ENCODE results near the gene ARHGAP26.

ARHGAP26 gene

DNA sequence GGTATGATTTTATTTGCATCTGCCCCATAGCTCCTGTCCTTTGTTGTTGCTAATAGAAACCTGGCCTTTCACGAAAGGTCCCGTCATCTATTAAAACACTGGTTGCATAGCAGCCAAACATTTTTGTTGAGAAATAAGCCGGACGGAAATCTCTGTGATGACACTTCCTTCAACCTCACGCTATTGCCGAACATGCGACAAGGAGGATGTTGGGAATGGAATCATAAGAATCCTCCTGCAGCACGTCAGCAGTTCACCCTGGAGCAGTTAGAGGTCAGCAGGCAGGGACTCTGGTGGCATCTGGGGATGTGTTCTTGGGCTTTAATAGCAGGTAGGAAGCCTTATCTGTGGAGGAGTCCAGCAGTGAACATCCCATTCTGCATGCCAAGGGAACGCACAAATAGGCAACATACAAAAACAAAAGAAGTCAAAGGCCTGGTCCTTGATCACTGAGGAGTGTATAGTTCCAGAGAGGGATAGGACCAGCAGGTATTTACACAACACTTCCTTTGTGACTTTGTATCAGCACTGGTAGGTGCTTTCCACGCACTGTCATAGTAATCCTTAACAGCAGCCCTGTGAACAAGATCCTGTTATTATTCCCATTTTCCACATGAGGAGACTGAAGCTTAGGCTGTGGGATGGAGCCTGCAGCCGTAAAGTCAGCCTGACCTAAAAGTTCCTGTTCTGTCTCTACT, 33.4 kb downstream of the ARHGAP26 start:
- no peak overlapping the region for H3K4me3 ChIP-seq (ENCODE audit: low read depth, low read length)
- H3K4me1 ChIP-seq (ENCODE audit: control insufficient read depth, insufficient read depth, low read length), result peaks cover 11% of the 10 kb centered on the region
- no peaks in the 10 kb centered on the region for H3K36me3 ChIP-seq (ENCODE audit: control insufficient read depth, insufficient read depth, low read length)
- H3K9me3 ChIP-seq (ENCODE audit: control insufficient read depth, insufficient read depth, low read length), result no peaks in the 10 kb centered on the region
- H3K27me3 ChIP-seq (ENCODE audit: control insufficient read depth, insufficient read depth, low read length), result no peaks in the 10 kb centered on the region
- H3K9ac ChIP-seq (ENCODE audit: low read depth, low read length), result no peak overlapping the region
- no peak overlapping the region for H3K27ac ChIP-seq (ENCODE audit: low read depth, low read length)

DNA sequence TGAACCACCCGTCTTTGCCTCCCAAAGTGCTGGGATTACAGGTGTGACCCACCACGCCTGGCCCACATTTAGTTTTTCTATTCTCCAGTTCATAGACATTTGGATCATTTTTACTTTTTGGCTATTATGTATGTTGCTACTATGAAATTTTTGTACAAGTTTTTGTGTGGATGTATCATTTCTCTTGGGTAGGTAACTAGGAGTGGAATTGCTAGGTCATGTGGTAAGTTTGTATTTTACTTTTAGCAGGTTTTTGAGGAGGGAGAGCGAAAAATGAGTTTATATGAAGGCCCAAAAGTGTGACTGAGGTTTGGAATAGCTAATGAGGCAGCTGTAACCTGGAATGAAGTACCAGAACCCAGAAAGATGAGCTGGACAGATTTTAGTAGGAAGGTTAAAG, 35.2 kb downstream of the ARHGAP26 start:
- Histone ChIP-seq H3K36me3 (ENCODE audit: control insufficient read depth, insufficient read depth, low read length) (no peaks in the 10 kb centered on the region), H3K9ac (ENCODE audit: low read depth, low read length) (no peak overlapping the region), H3K27me3 (ENCODE audit: control insufficient read depth, insufficient read depth, low read length) (no peaks in the 10 kb centered on the region), H3K4me3 (ENCODE audit: low read depth, low read length) (no peak overlapping the region), H3K9me3 (ENCODE audit: control insufficient read depth, insufficient read depth, low read length) (no peaks in the 10 kb centered on the region), H3K4me1 (ENCODE audit: control insufficient read depth, insufficient read depth, low read length) (peaks cover 11% of the 10 kb centered on the region), H3K27ac (ENCODE audit: low read depth, low read length) (no peak overlapping the region)

DNA sequence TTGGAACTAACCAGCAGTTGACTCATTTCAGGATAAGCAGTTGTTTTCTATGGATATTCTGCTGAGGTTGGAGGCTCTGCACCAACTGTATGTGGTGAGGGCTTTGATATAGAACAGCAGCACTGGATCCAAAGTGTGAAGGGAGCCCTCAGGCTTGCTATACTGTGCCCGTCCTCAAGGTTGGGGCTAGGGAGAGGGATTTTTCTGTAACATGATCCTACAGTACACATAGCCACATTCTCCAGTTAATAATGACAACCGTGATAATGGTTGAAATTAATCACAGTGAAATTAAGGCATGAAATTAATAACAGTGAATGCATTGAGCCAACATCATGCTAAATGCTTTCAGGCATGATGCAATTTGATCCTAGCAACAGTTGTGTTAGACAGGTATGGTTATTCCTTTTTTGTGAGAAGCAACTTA, 36.7 kb downstream of the ARHGAP26 start:
- Histone ChIP-seq H3K9ac (ENCODE audit: low read depth, low read length) (no peak overlapping the region), H3K27ac (ENCODE audit: low read depth, low read length) (no peak overlapping the region)

DNA sequence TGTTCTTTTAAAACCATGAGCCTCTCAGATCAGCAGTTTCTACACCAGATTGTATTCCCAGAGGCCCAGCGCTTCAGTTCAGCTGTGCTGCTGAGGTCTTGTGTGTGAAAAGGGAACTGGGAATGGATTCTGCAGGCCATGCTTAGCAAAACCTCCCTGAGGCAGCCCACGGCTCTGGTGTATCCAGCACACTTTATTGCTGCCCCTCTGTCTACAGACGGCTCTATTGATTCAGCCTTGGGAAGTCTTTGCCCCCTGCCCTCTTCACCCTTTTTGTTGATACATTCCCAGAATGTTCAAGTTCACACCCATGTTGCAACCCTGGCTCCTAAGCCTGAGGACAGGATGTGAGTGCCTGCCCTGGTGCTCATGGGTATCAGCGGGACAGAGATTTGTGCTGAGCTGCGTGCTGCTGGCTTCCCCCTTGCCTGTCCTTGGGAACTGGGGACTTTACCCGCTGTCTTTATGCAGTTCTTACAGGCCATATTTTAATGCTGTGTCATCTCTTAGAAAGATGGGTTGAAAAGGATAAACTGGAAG, 37.3 kb downstream of the ARHGAP26 start:
- no peaks in the 10 kb centered on the region for H3K9me3 ChIP-seq (ENCODE audit: control insufficient read depth, insufficient read depth, low read length)
- peaks cover 11% of the 10 kb centered on the region for H3K4me1 ChIP-seq (ENCODE audit: control insufficient read depth, insufficient read depth, low read length)
- no peaks in the 10 kb centered on the region for H3K36me3 ChIP-seq (ENCODE audit: control insufficient read depth, insufficient read depth, low read length)
- H3K9ac ChIP-seq (ENCODE audit: low read depth, low read length), result no peak overlapping the region
- H3K4me3 ChIP-seq (ENCODE audit: low read depth, low read length), result no peak overlapping the region
- H3K27me3 ChIP-seq (ENCODE audit: control insufficient read depth, insufficient read depth, low read length), result no peaks in the 10 kb centered on the region
- H3K27ac ChIP-seq (ENCODE audit: low read depth, low read length), result no peak overlapping the region

More for the DNA sequence above, 36.7 kb downstream of the ARHGAP26 start:
- H3K27me3 ChIP-seq (ENCODE audit: control insufficient read depth, insufficient read depth, low read length), result no peaks in the 10 kb centered on the region
- H3K4me3 ChIP-seq (ENCODE audit: low read depth, low read length), result no peak overlapping the region
- no peaks in the 10 kb centered on the region for H3K36me3 ChIP-seq (ENCODE audit: control insufficient read depth, insufficient read depth, low read length)
- H3K9me3 ChIP-seq (ENCODE audit: control insufficient read depth, insufficient read depth, low read length), result no peaks in the 10 kb centered on the region
- peaks cover 11% of the 10 kb centered on the region for H3K4me1 ChIP-seq (ENCODE audit: control insufficient read depth, insufficient read depth, low read length)

DNA sequence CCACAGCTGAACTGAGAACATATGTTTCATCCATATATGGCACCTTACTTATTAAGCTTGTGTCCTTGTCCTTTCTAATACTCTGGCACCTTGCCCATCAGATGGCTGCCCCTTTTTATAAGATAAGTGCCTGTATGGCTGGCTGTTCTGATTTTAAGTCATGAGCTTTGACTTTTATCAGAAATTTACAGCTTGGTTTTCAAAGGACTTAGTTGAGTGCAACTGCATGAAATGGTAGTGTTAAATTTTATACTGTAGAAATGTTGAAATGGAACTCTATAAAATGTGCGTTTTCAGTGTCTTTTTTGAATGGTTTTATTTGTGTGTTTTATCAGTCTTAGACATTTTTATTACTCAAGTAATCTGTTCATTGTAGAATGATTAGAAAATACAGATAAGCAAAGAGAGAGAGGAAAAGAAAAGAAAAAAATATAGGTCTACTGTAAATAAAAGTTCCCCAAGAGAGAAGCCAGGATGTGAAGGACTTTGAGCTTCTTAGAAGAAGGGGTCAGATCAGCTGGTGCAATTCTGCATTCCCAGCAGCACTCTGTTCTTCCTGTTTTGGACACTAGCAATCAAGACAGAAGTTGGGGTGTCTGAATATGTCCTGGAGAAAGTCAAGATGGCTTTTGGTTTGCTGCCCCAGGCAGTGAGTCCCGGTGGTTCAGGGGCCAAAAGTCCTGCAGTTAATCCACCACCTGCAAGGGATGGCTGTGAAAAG, 38.9 kb downstream of the ARHGAP26 start:
- no peaks in the 10 kb centered on the region for H3K9me3 ChIP-seq (ENCODE audit: control insufficient read depth, insufficient read depth, low read length)
- no peak overlapping the region for H3K4me3 ChIP-seq (ENCODE audit: low read depth, low read length)
- H3K36me3 ChIP-seq (ENCODE audit: control insufficient read depth, insufficient read depth, low read length), result no peaks in the 10 kb centered on the region
- peaks cover 11% of the 10 kb centered on the region for H3K4me1 ChIP-seq (ENCODE audit: control insufficient read depth, insufficient read depth, low read length)
- no peak overlapping the region for H3K27ac ChIP-seq (ENCODE audit: low read depth, low read length)
- no peaks in the 10 kb centered on the region for H3K27me3 ChIP-seq (ENCODE audit: control insufficient read depth, insufficient read depth, low read length)
- no peak overlapping the region for H3K9ac ChIP-seq (ENCODE audit: low read depth, low read length)

DNA sequence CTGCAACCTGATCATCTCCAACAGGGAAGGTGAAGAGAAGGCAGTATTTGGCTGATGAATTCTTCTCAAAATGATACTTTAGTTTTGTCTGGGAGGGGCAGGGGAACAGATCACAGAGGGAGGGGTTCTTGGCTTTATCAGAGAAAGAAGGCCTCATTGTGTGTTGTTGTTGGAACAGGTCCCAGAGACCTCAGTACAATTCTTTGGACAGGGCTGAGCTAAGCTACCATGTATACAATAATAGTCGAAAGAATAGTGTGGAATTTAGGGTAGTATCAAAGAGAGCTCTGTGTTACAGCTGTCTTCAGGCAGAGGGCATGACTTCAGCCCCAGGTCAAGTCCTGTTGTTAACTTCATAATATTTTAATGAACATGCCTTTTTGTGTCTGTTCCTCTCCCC, 39.9 kb downstream of the ARHGAP26 start:
- Histone ChIP-seq H3K27me3 (ENCODE audit: control insufficient read depth, insufficient read depth, low read length) (no peaks in the 10 kb centered on the region), H3K9ac (ENCODE audit: low read depth, low read length) (no peak overlapping the region), H3K27ac (ENCODE audit: low read depth, low read length) (no peak overlapping the region), H3K9me3 (ENCODE audit: control insufficient read depth, insufficient read depth, low read length) (no peaks in the 10 kb centered on the region), H3K36me3 (ENCODE audit: control insufficient read depth, insufficient read depth, low read length) (no peaks in the 10 kb centered on the region; the same call in 1 of the 2 replicates), H3K4me3 (ENCODE audit: low read depth, low read length) (no peak overlapping the region), H3K4me1 (ENCODE audit: control insufficient read depth, insufficient read depth, low read length) (peaks cover 11% of the 10 kb centered on the region)

DNA sequence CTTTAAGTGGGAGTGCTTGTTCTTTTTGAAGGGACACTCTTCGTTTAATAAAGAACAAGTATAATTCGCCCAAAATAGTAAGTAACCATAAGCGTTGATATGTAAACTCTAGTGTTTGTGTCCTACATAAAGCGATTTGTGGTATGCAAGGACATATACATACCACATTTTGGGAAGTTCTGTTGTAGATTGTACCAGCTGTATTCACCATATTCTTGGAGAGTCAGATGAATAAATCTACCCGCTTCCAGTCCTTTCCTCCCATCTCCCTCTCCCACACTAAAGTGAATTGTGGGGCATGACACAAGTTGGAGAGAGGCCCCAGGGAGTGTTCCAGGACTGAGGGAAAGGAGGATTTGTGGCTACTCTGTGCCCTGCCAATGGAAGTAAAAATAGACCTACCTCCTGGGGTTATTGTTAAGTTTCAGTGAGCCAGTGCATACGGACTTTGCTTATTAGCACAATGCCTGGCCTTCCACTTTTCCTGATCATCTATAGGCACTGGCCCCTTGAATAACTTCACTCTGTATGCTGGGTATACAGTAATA, 40.6 kb downstream of the ARHGAP26 start:
- no peak overlapping the region for H3K27ac ChIP-seq (ENCODE audit: low read depth, low read length)
- no peaks in the 10 kb centered on the region for H3K9me3 ChIP-seq (ENCODE audit: control insufficient read depth, insufficient read depth, low read length)

DNA sequence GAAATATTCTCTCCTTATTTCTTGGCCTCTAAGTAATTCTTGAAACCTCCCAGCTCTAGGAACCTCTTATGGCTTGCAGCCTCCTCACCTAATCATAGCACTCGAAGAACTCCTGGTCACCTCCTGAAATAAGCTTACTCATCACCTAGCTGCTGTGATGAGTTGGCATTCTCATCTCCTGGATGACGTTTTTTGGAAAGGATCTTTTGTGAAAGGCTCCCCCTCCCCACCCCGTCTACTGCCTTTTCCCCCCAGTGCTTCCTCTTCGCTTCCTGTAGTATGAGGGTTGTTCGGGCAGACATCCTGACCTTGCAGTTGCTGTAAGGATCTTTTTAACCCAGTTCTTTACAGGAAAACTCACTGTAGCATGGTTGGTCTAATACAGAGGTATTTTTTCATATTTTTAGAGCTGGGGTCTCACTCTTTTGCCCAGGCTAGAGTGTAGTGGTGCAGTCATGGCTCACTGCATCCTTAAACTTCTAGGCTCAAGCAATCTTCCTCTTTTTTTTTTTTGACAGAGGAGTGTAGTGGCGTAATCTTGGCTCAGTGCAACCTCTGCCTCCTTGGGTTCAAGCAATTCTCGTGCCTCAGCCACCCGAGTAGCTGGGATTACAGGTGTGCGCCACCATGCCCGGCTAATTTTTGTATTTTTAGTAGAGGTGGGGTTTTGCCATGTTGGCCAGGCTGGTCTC, 41.8 kb downstream of the ARHGAP26 start:
- Histone ChIP-seq H3K9me3 (ENCODE audit: control insufficient read depth, insufficient read depth, low read length) (no peaks in the 10 kb centered on the region), H3K27ac (ENCODE audit: low read depth, low read length) (no peak overlapping the region), H3K9ac (ENCODE audit: low read depth, low read length) (no peak overlapping the region), H3K4me3 (ENCODE audit: low read depth, low read length) (no peak overlapping the region), H3K36me3 (ENCODE audit: control insufficient read depth, insufficient read depth, low read length) (no peaks in the 10 kb centered on the region; the same call in 1 of the 2 replicates), H3K27me3 (ENCODE audit: control insufficient read depth, insufficient read depth, low read length) (no peaks in the 10 kb centered on the region), H3K4me1 (ENCODE audit: control insufficient read depth, insufficient read depth, low read length) (peaks cover 10% of the 10 kb centered on the region)

More for the DNA sequence above, 40.6 kb downstream of the ARHGAP26 start:
- H3K9ac ChIP-seq (ENCODE audit: low read depth, low read length), result no peak overlapping the region
- H3K4me1 ChIP-seq (ENCODE audit: control insufficient read depth, insufficient read depth, low read length), result peaks cover 11% of the 10 kb centered on the region
- no peaks in the 10 kb centered on the region; the same call in 1 of the 2 replicates for H3K36me3 ChIP-seq (ENCODE audit: control insufficient read depth, insufficient read depth, low read length)
- H3K4me3 ChIP-seq (ENCODE audit: low read depth, low read length), result no peak overlapping the region
- H3K27me3 ChIP-seq (ENCODE audit: control insufficient read depth, insufficient read depth, low read length), result no peaks in the 10 kb centered on the region

DNA sequence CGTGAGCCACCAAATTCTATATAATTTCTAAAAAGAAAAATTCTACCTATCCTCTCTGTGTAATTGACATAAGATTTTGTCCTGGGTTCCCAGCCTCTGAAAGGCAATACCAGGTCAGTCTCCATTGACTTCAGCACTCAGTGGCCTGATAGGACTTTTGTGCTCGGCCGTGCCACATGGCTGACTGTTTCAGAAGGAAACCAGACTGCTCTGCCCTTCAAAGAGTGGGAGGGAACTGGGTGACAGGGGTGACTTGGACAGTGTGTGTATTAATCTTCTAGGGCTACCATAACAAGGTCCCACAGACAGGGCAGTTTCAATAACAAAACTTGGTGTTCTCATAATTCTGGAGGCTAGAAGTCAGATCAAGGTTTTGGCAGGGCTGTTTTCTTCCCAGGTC, 43.0 kb downstream of the ARHGAP26 start:
- peaks cover 6% of the 10 kb centered on the region; the same call in 1 of the 2 replicates for H3K4me1 ChIP-seq (ENCODE audit: control insufficient read depth, insufficient read depth, low read length)
- no peak overlapping the region for H3K9ac ChIP-seq (ENCODE audit: low read depth, low read length)
- H3K9me3 ChIP-seq (ENCODE audit: control insufficient read depth, insufficient read depth, low read length), result no peaks in the 10 kb centered on the region
- H3K27me3 ChIP-seq (ENCODE audit: control insufficient read depth, insufficient read depth, low read length), result no peaks in the 10 kb centered on the region
- H3K27ac ChIP-seq (ENCODE audit: low read depth, low read length), result no peak overlapping the region
- no peaks in the 10 kb centered on the region; the same call in 1 of the 2 replicates for H3K36me3 ChIP-seq (ENCODE audit: control insufficient read depth, insufficient read depth, low read length)
- no peak overlapping the region for H3K4me3 ChIP-seq (ENCODE audit: low read depth, low read length)

DNA sequence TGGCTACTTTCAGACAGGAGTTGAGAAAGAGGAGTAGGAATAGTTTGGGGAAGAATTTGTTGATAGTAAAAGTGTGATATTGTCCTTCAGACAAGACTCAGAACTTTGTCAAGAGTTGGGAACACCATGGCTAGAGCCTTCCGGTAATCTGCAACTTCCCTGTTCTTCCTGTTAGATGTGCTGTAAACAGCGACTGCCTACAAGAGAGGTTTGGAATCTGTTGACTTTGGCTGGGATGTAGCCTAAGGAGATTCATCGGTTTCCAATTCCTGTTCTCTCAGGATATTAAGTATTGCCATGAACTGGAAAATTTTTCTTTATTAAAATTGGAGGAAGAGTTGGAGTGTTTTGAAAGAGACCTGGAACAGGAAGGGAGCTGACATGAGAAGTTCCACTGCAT, 43.9 kb downstream of the ARHGAP26 start:
- no peaks in the 10 kb centered on the region for H3K9me3 ChIP-seq (ENCODE audit: control insufficient read depth, insufficient read depth, low read length)
- no peaks in the 10 kb centered on the region; the same call in 1 of the 2 replicates for H3K36me3 ChIP-seq (ENCODE audit: control insufficient read depth, insufficient read depth, low read length)
- H3K4me1 ChIP-seq (ENCODE audit: control insufficient read depth, insufficient read depth, low read length), result peaks cover 13% of the 10 kb centered on the region
- H3K27me3 ChIP-seq (ENCODE audit: control insufficient read depth, insufficient read depth, low read length), result no peaks in the 10 kb centered on the region
- no peak overlapping the region for H3K4me3 ChIP-seq (ENCODE audit: low read depth, low read length)
- H3K9ac ChIP-seq (ENCODE audit: low read depth, low read length), result no peak overlapping the region
- no peak overlapping the region for H3K27ac ChIP-seq (ENCODE audit: low read depth, low read length)
